Parathyroid adenoma (tissue), 2 donors: ENCODE measurements around the gene RNH1.

Experiments used
- H2AFZ ChIP-seq: fragments of 300-600 bp; sonication (generic); one replicate; pipeline ENCODE4 v1.7.0; 2017; ENCODE audit warnings: antibody characterized with exemption, mild to moderate bottlenecking
- H3K27ac ChIP-seq: fragments of 300-600 bp; sonication (generic); one replicate; pipeline ENCODE4 v1.7.0; 2017
- H3K27me3 ChIP-seq: fragments of 300-600 bp; sonication (generic); one replicate; pipeline ENCODE4 v1.7.0; 2017; ENCODE audit warnings: low read length; ENCODE audit not compliant: control insufficient read depth, insufficient read depth
- H3K36me3 ChIP-seq: fragments of 300-600 bp; sonication (generic); one replicate; pipeline ENCODE4 v1.7.0; 2017; ENCODE audit warnings: low read length; ENCODE audit not compliant: control insufficient read depth, insufficient read depth
- H3K4me1 ChIP-seq: fragments of 300-600 bp; sonication (generic); one replicate; pipeline ENCODE4 v1.7.0; 2017; ENCODE audit warnings: control low read depth
- H3K4me2 ChIP-seq: fragments of 300-600 bp; sonication (generic); one replicate; pipeline ENCODE4 v1.7.0; 2017; ENCODE audit warnings: low read length
- H3K4me3 ChIP-seq: fragments of 300-600 bp; sonication (generic); one replicate; pipeline ENCODE4 v1.7.0; 2017; ENCODE audit warnings: low read depth, low read length
- H3K79me2 ChIP-seq: fragments of 300-600 bp; sonication (generic); one replicate; pipeline ENCODE4 v1.7.0; 2017; ENCODE audit warnings: control low read depth
- H3K9ac ChIP-seq: fragments of 300-600 bp; sonication (generic); one replicate; pipeline ENCODE4 v1.7.0; 2017; ENCODE audit warnings: mild to moderate bottlenecking
- H3K9me3 ChIP-seq: fragments of 300-600 bp; sonication (generic); one replicate; pipeline ENCODE4 v1.7.0; 2017; ENCODE audit warnings: low read length; ENCODE audit not compliant: control insufficient read depth
- CTCF ChIP-seq: fragments of 300-600 bp; sonication (generic); IDR thresholded peaks from one replicate; pipeline ENCODE4 v1.7.0; 2017; ENCODE audit warnings: antibody characterized with exemption, mild to moderate bottlenecking
- donor health status: primary hyperparathyroidism.

Gene RNH1

GRCh38 chr11:454043-454442, 53.0 kb downstream of the RNH1 start:
- peaks cover 2% of the 10 kb centered on the region for H3K79me2 ChIP-seq
- no peak for TF ChIP-seq CTCF

GRCh38 chr11:453564-453963, 53.5 kb downstream of the RNH1 start:
- H3K27me3 ChIP-seq = no peaks in the 10 kb centered on the region
- no peak overlapping the region for H2AFZ ChIP-seq
- H3K4me3 ChIP-seq = no peak overlapping the region
- no peaks in the 10 kb centered on the region for H3K9me3 ChIP-seq
- H3K4me2 ChIP-seq = no peak overlapping the region
- H3K27ac ChIP-seq = no peak overlapping the region
- TF ChIP-seq CTCF = no peak
- H3K4me1 ChIP-seq = peaks cover 19% of the 10 kb centered on the region
- H3K79me2 ChIP-seq = no peaks in the 10 kb centered on the region
- no peaks in the 10 kb centered on the region for H3K36me3 ChIP-seq
- no peak overlapping the region for H3K9ac ChIP-seq

More at GRCh38 chr11:454043-454442, 53.0 kb downstream of the RNH1 start:
- peaks cover 19% of the 10 kb centered on the region for H3K4me1 ChIP-seq
- H3K9me3 ChIP-seq = no peaks in the 10 kb centered on the region
- no peak overlapping the region for H2AFZ ChIP-seq
- no peak overlapping the region for H3K4me3 ChIP-seq
- no peaks in the 10 kb centered on the region for H3K27me3 ChIP-seq
- H3K4me2 ChIP-seq = no peak overlapping the region
- no peaks in the 10 kb centered on the region for H3K36me3 ChIP-seq
- no peak overlapping the region for H3K27ac ChIP-seq
- no peak overlapping the region for H3K9ac ChIP-seq

- H3K36me3 ChIP-seq = no peaks in the 10 kb centered on the region
- H3K79me2 ChIP-seq = no peaks in the 10 kb centered on the region
- no peak overlapping the region for H3K9ac ChIP-seq
- H3K4me1 ChIP-seq = peaks cover 19% of the 10 kb centered on the region
- TF ChIP-seq CTCF = no peak
- H3K27me3 ChIP-seq = no peaks in the 10 kb centered on the region
- no peak overlapping the region for H3K4me3 ChIP-seq
- H3K27ac ChIP-seq = no peak overlapping the region
- no peak overlapping the region for H3K4me2 ChIP-seq
- no peaks in the 10 kb centered on the region for H3K9me3 ChIP-seq
- no peak overlapping the region for H2AFZ ChIP-seq
Observed at GRCh38 chr11:452916-453527, 54.0 kb downstream of the RNH1 start.

- Histone ChIP-seq H3K27me3 (no peaks in the 10 kb centered on the region), H3K36me3 (no peaks in the 10 kb centered on the region), H3K4me2 (no peak overlapping the region), H2AFZ (no peak overlapping the region), H3K4me1 (peaks cover 19% of the 10 kb centered on the region), H3K9me3 (no peaks in the 10 kb centered on the region), H3K9ac (no peak overlapping the region), H3K4me3 (no peak overlapping the region), H3K27ac (no peak overlapping the region), H3K79me2 (no peaks in the 10 kb centered on the region)
- TF ChIP-seq CTCF = no peak
Observed at GRCh38 chr11:452203-452744, 54.8 kb downstream of the RNH1 start.

GRCh38 chr11:451738-452137, 55.3 kb downstream of the RNH1 start:
- Histone ChIP-seq H3K9ac (no peak overlapping the region), H2AFZ (no peak overlapping the region), H3K36me3 (no peaks in the 10 kb centered on the region), H3K79me2 (no peaks in the 10 kb centered on the region), H3K27ac (no peak overlapping the region), H3K27me3 (no peaks in the 10 kb centered on the region), H3K4me2 (no peak overlapping the region), H3K9me3 (no peaks in the 10 kb centered on the region), H3K4me1 (peaks cover 18% of the 10 kb centered on the region), H3K4me3 (no peak overlapping the region)
- TF ChIP-seq CTCF = no peak
